ENCODE results near the gene GNRH2. TPM values are rescaled to one million over a fixed set of nuclear protein-coding genes. Genes with fewer than 3 reads are reported as not detected.
A peak's percentile ranks its signal among the peaks of the same experiment; 100 is the strongest.

Gene GNRH2
- polyA plus RNA-seq, 1 of the 3 experiments (the other 2 are of a cell fraction) = 0.58 TPM

DNA sequence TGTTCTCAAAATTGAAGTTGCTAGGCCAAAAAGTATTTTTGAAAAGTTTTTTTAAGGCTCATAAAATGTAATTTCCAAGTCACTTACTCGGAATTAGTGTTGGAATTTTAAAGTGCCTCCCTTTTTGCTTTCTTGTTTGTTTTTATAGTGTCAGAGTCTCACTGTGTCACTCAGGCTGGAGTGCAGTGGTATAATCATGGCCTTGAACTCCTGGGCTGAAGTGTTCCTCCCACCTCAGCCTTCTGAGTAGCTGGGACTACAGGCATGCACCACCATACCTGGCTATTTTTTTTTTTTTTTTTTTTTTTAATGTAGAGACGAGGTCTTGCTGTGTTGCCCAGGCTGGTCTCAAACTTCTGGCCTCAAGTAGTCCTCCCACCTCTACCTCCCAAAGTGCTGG is 40.0 kb upstream of the GNRH2 start:
- CTCF ChIA-PET = no interaction called here
- TF ChIP-seq FOSL2 (IDR thresholded peaks at IDR 0.05; ENCODE audit: borderline replicate concordance, low read depth) (no peak), TEAD4 (IDR thresholded peaks at IDR 0.05; ENCODE audit: borderline replicate concordance, insufficient read depth) (no peak), FOXM1 (IDR thresholded peaks at IDR 0.05; ENCODE audit: low read depth) (no peak), RCOR1 (IDR thresholded peaks at IDR 0.05; ENCODE audit: low read length) (no peak), TAF1 (IDR thresholded peaks at IDR 0.05; ENCODE audit: borderline replicate concordance, low read depth, low read length) (no peak), NFIC (IDR thresholded peaks at IDR 0.05; ENCODE audit: borderline replicate concordance) (no peak)
- TF ChIP-seq, protein P1, sequence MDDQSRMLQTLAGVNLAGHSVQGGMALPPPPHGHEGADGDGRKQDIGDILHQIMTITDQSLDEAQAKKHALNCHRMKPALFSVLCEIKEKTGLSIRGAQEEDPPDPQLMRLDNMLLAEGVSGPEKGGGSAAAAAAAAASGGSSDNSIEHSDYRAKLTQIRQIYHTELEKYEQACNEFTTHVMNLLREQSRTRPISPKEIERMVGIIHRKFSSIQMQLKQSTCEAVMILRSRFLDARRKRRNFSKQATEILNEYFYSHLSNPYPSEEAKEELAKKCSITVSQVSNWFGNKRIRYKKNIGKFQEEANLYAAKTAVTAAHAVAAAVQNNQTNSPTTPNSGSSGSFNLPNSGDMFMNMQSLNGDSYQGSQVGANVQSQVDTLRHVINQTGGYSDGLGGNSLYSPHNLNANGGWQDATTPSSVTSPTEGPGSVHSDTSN (IDR thresholded peaks at IDR 0.05) = no peak
- H3K36me3 ChIP-seq (replicated peaks in 1 of 2; ENCODE audit: control insufficient read depth in 1 of 2, insufficient read depth in 2 of 2, low read length in 1 of 2) = peaks cover 30 to 32% of the 10 kb centered on the region in 2 experiments
- H3F3A ChIP-seq (replicated peaks; ENCODE audit: insufficient read depth) = peaks cover 3% of the 10 kb centered on the region
- H3K9ac ChIP-seq = no peak overlapping the region
- 100% methylated on average over 2 of the region's 2 CpGs for WGBS (ENCODE audit: low lambda C conversion rate)
- no peak overlapping the region for H3K27ac ChIP-seq (ENCODE audit: low read depth in 2 of 2, low read length in 1 of 2)
- H3K79me2 ChIP-seq (ENCODE audit: insufficient read depth) = no peaks in the 10 kb centered on the region
- no peaks in the 10 kb centered on the region for H4K20me1 ChIP-seq (ENCODE audit: insufficient read depth)
- H3K4me3 ChIP-seq (ENCODE audit: low read depth in 2 of 2, low read length in 1 of 2) = no peak overlapping the region
- POLR2A ChIA-PET = no interaction called here
- no peaks in the 10 kb centered on the region for H3K4me1 ChIP-seq (ENCODE audit: control insufficient read depth in 1 of 2, insufficient read depth in 2 of 2, low read depth in 1 of 2, low read length in 1 of 2)
- H3K27me3 ChIP-seq (ENCODE audit: insufficient read depth) = no peaks in the 10 kb centered on the region
- H3K9me3 ChIP-seq = no peaks in the 10 kb centered on the region
- DNase-seq = no peak
- no peak overlapping the region for H3K4me2 ChIP-seq
- H3K9me2 ChIP-seq = no peaks in the 10 kb centered on the region
- H2AFZ ChIP-seq (ENCODE audit: low read depth) = no peak overlapping the region

GRCh38 chr20:3010985-3011723 is 32.3 kb upstream of the GNRH2 start:
- H3K36me3 ChIP-seq (replicated peaks in 1 of 2; ENCODE audit: control insufficient read depth in 1 of 2, insufficient read depth in 2 of 2, low read length in 1 of 2) = peaks cover 21 to 41% of the 10 kb centered on the region in 2 experiments
- peaks cover 6% of the 10 kb centered on the region for H3F3A ChIP-seq (replicated peaks; ENCODE audit: insufficient read depth)
- CTCF ChIA-PET = interaction anchor here (2.1 kb wide), 1 partner anchor 10 kb away, joined by 15 read pairs; no protein-coding TSS in a partner anchor
- no peak overlapping the region for H3K4me2 ChIP-seq
- peak; percentile 59; the same call in 1 of the 2 replicates for TF ChIP-seq FOSL2 (IDR thresholded peaks at IDR 0.05; ENCODE audit: borderline replicate concordance, low read depth)
- no peak for TF ChIP-seq TEAD4 (IDR thresholded peaks at IDR 0.05; ENCODE audit: borderline replicate concordance, insufficient read depth)
- peak; percentile 40; the same call in 1 of the 2 replicates for TF ChIP-seq JUND (IDR thresholded peaks at IDR 0.05)
- TF ChIP-seq, protein P2, sequence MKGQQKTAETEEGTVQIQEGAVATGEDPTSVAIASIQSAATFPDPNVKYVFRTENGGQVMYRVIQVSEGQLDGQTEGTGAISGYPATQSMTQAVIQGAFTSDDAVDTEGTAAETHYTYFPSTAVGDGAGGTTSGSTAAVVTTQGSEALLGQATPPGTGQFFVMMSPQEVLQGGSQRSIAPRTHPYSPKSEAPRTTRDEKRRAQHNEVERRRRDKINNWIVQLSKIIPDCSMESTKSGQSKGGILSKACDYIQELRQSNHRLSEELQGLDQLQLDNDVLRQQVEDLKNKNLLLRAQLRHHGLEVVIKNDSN (IDR thresholded peaks at IDR 0.05; ENCODE audit: borderline replicate concordance, low read depth) = no peak
- no peak for TF ChIP-seq ELF1 (IDR thresholded peaks at IDR 0.05)
- peak overlapping the region in 1 of 2 experiments; percentile 23; a peak in 1 of 4 replicates for H3K27ac ChIP-seq (ENCODE audit: low read depth in 2 of 2, low read length in 1 of 2)
- H3K79me2 ChIP-seq (ENCODE audit: insufficient read depth) = no peaks in the 10 kb centered on the region
- POLR2A ChIA-PET = no interaction called here
- H3K9me2 ChIP-seq = no peaks in the 10 kb centered on the region
- H3K4me1 ChIP-seq (ENCODE audit: control insufficient read depth in 1 of 2, insufficient read depth in 2 of 2, low read depth in 1 of 2, low read length in 1 of 2) = no peaks in the 10 kb centered on the region
- no peaks in the 10 kb centered on the region for H4K20me1 ChIP-seq (ENCODE audit: insufficient read depth)
- WGBS (ENCODE audit: low lambda C conversion rate) = 79% methylated on average over 1 of the region's 1 CpG
- no peaks in the 10 kb centered on the region for H3K27me3 ChIP-seq (ENCODE audit: insufficient read depth)
- no peak overlapping the region for H2AFZ ChIP-seq (ENCODE audit: low read depth)
- no peak for DNase-seq
- no peak overlapping the region for H3K9ac ChIP-seq
- H3K9me3 ChIP-seq = no peaks in the 10 kb centered on the region
- H3K4me3 ChIP-seq (ENCODE audit: low read depth in 2 of 2, low read length in 1 of 2) = no peak overlapping the region
